Kidney capillary endothelial cell (primary cell): ENCODE results near the gene CCNG2.

Experiments used
- DNase-seq: peaks from one replicate; pipeline ENCODE4 v3.0.0-alpha.2; 2018; ENCODE audit warnings: low spot score

The CCNG2 gene

DNA sequence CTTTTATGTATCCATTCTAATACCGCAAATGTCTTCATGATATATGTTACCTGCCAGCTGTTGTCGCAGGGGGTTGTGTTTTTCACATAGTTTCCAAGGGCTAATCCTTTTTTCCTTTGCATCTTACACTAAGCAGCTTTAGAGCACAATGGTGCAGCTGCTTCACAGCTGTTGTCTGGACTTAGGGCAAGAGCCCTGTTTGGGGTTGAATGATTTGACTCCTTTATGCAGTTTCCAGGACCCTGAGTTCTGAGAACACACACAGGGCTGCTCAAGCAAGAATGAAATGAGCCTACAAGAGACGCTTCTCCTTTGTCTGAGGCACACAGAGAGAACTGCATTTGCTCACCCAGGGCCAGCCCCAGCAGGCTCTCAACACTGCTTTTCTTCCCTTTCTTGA lies 20.2 kb downstream of the CCNG2 start:
- DNase-seq, result no peak

DNA sequence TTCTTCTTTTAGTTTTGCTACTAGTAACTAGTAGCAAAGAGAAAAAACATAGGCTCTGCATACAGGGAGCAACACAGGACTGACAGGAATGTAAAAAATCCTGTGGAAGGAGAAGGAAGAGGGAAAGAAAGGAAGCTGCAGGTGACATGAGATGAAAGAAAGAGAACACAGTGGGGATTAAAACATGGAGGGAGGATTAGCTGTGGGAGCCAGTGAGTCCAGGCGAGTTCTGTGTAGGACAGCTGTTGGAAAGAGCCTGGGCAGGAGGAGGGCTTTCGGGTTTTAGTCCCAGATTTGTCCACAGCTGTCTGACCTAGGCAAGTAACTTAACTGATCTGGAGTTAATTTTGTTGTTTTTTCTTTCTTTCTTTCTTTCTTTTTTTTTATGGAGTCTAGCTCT lies 21.6 kb downstream of the CCNG2 start:
- DNase-seq, result no peak

DNA sequence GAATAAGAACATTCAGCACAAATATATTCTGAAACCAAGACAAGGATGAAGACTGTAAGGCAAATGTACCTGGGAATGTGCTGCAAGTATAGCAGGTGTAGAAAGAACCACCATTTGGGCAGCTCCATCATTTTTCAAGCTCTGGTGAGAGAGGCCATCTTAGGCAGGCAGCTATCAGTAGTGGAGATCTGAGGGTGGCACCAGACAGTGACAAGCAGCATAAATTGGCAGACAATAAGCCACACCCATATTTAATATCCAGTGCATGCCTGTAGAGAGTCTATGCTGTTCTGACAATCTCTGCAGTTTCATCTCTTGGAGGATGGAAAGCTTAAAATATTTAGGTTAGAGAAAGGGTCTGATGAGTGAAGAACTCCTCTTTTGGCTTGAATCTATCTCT lies 22.5 kb downstream of the CCNG2 start:
- no peak for DNase-seq

DNA sequence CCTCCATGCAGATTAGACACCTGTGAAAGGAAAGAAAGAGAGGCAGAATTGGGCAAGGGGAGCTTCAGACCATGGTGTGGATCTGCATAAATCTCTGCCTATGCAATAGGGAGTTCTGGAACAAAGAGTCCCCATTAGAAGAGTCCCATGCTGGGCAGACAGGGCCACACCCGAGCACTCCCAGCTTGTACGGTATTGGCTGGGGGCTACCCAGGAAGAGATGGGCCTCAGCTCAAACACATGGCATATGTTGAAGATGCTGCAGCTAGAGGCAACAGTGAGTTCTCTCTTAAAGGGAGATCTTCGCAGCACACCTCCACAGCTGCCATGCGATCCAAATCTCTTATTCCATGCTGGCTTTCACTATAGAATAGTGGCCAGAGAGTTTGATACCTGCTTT lies 24.7 kb downstream of the CCNG2 start:
- no peak for DNase-seq

DNA sequence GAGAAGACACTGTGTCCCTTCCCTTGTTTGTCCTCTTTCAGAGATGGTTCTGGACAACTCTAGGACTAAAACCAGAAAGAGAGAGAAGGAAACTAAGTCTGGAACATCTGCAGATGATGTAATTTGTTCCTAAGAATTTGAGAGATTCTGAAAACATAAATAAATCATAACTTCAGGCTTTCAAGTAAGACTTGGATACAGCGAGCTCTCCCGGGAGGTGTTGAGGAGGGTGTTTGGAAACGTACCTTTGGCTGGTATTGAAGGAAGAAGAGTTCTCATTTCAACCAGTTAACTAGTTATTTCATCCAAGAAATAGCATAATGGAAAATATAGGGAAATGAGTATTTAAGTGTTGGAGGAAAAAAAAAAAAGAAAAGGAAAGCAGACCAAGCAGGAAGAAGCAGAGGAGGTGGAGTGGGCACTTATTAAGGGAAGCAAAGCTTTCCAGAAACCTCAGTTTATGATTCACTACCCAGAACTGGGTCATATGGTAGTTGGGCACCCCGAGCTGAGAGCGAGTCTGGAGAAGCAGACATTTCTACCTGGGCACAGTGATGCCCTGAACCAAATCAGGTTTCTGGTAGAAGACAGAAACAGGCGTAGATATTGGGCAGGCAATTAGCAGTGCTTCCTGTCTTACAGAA lies 26.9 kb downstream of the CCNG2 start:
- no peak for DNase-seq

DNA sequence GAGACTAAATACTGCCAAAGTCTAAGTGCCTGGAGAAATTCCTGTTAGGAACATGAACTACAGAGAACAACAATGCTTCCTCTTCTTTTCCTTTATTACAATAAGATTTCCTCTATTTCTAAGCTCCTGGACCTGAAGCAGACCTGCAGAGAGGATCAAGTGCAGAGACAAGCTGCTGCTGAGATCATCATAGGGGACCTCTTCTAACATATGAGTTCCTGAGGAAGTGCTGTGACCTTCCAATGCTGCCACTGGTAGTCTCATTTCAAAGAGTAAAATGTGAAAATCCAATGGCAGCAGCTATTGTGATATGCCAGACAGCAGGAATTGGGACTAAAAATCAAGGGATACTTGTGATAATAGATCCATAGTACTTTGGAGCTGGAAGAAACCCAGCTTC lies 28.0 kb downstream of the CCNG2 start:
- no peak for DNase-seq

DNA sequence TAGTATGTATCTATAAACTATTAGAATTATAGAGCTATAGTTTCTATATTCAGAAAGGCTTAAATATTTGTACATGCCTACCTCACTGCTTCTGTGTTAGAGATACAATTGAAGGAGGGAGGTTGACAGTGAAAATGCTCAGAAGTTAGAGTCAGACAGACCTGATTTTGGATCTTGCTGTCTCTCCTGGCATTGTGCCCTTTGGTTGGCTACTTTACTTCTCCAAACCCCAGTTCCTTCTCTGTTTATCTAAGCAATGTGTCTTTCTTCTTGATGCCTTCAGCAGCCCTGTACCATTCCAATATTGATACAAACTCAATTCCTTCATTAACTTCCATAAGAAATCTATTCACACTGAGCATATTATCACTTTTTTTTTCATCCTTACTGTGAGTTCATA lies 28.7 kb downstream of the CCNG2 start:
- DNase-seq, result no peak

DNA sequence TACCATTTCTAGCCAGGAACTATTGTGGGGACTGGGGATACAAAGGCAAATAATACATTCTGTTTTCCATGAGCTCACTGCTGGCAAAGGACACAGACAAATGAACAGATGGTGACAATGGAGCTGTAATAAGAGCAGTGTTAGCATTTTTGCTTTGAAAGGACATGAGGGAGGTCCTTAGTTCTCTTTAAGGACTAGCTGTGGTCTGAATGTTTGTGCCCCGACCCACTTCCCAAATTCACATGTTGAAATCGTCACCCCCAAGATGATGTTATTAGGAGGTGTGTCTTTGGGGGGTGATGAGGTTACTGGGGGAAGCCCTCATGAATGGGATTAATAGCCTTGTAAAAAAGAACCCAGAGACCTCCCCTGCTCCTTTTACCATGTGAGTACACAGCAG lies 30.3 kb downstream of the CCNG2 start:
- no peak for DNase-seq

DNA sequence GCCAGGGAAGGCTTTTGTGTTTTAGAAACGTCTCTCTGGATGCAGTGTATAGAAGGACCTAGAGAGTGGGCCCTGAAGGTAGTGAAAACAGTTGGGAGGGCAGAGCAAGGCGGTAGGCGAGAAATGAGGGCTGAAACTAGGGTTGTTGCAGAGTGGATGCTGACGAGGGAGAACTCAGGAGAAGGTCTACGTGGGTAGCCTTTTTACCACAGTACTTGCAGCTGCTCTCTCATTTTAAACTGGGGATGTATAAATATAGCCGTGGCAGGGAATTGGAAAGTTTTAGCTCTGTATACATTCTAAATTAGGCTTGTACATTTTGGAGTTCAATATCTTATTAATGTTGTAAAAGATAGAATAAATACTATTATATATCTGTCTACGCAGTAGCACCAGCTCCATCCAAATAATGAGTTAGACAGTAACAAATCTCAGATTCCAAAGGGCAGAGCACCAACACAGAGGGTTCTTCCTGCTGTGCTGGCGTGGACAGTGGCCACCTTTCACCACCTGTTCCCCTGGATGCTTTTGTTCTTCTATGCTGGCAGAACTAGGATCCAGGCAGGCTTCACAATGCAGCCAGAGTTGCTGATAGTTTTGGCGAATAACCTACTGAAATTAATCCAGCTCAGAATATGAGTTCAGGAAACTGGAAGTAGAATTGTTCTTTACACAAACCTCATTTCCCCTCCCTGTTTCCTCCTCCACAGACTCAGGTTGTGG lies 31.7 kb downstream of the CCNG2 start:
- DNase-seq, result no peak

DNA sequence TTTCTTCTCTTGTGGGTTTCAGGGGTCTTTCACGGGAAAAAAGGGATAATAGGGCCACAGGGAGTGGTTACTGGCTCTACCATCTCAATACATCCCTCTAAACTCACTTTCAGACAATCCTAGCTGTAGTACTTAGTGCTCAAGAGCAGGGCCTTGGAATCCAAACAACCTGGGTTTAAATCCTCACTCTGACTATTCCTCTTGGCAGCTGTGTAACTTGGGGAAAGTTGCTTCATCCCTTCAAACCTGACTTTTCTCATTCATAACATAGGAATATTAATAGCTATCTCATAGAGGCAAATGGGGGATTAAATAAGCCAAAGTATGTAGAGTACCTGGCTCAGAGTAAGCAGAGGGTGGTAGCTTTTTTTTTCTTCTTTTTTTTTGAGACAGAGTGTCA lies 32.4 kb downstream of the CCNG2 start:
- DNase-seq, result no peak

DNA sequence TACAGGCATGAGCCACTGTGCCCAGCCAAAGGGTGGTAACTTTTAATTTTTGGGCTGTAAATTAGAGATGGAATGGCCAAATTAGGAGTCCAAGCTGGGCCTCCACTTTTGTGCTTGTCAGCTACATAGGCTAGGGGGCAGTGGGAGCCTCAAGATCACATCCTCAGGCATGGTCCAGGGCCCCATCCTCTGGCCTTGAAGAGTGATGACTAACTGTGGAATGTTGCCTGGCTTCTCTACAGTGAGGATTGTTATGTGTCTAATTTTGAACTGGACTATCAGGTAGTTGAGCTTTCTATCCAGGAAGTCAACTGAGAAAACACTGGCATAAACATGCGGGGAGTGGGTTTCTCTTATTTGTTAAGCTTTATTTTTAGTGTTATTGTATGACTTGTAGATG lies 33.0 kb downstream of the CCNG2 start:
- peak; percentile 18 for DNase-seq

DNA sequence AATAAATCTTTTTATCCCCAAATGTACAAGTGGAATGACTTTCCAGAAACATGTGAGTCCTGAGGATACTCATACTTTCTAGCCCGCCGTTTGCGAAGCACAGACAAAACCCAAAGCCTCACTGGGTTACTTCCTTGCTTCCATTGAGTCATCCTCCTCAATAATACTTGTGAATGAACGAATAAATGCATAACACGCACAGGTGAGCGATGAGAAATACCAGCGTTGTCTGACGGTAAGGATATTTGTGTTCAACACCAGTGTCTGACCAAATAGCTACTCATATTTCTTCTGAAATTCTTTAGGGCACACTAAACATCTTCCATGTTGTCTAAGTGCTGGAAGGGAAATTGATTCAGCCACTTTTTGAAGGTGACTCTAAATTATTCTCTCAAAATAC lies 36.0 kb downstream of the CCNG2 start:
- no peak for DNase-seq

DNA sequence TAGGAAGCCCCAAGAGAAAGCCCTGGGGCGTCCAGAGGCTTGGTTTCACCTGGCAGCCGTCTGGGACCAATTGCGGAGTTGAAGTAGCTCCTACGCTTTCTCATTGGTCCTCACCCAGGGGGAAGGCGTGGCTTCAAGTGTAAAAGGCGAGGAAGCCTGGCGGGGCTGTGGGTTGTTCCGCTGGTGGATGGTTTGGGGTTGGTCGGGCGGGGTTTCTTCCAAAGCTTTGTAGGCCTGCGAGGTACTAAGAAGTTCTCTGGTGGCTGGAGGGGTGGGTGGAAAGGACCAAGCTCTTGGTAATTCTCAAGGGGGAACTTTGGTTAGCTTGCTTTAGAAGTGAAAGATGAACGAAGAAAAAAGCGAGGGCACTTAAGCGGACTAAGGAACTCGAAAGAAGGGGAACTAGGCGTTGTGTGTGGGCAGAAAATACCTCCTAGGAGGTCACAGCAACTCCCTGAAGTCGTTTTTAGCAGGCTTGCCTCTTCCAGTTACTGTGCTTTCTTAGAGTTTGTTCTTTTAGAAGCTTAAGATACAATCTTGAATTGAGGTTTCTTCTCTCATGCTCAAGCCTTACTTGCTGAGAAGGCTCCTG lies 36.6 kb downstream of the CCNG2 start:
- DNase-seq, result no peak

DNA sequence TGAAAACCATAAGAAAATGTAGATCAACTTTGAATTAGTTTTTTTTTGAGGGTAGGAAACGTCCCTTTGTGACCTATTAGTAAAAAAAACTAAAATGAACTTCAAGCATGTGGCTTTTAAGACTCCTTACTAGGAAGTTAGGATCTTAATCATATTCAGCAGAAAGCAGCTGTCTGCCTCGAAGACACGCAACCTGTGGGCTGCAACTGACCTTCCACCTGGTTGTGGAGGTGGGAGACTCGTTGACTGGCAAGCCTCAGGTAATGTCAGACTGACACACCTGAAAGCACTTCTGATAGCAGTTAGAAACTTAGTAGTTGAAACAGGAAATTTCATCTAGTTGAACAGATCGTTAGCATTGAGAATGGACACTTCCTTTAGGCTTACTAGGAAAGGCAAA lies 37.4 kb downstream of the CCNG2 start:
- DNase-seq, result no peak

DNA sequence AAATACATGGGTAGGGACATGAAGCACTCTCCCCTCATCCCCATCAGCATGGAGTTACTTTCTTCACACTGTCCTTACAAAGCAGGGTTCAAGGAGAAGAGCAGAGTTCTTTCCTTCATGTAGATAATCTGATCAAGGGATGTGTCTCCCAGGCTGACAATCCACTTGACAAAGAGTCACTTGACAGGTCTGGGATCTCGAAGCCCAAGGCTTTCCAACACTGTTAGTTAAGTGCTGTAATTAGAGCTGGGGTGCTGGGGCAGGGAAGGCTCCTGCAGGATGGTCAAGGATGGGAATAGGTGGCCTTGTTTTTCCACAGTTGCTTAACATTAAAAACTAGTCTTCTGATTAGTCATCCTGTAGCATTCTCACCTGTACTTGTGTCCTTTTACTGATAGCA lies 38.0 kb downstream of the CCNG2 start:
- DNase-seq, result no peak

DNA sequence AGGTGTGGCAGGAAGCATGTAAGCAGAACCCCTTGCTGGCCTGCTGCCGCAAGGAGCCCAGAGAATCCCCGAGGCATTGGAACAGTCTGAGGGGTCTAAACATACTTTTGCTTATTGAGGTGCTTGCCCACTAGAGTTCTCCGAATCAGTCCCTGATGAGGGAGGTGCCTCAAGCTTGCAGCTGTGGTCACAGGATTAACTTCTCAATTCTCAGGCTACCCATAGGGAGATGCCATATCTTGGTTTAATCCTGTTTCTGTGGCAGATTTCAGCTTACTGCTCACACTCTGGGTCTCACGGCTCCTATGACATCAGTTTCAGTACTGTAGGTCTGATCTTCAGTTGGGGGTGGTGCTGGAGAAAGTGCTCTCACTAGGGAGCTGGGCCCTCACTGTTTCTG lies 39.9 kb downstream of the CCNG2 start:
- DNase-seq, result no peak

DNA sequence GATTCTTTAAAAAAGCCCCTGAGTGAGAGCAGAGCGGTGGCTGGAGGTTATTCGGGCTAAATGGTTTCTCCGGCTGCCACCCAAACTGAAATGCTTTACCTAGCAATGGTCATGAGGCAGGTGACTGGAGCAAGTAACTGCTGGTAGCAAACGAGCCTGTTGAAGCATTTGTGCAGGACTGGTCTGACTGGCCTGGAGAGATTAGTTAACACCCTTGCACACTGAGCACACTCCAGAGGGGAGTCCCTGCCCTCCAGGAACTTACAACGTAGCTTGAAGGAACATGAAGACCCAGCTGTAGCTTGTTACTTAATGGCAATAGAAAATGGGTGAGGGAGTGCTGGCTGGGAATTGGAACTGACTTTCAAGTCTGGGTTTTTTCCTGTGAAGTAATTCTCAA lies 40.4 kb downstream of the CCNG2 start:
- DNase-seq, result no peak

DNA sequence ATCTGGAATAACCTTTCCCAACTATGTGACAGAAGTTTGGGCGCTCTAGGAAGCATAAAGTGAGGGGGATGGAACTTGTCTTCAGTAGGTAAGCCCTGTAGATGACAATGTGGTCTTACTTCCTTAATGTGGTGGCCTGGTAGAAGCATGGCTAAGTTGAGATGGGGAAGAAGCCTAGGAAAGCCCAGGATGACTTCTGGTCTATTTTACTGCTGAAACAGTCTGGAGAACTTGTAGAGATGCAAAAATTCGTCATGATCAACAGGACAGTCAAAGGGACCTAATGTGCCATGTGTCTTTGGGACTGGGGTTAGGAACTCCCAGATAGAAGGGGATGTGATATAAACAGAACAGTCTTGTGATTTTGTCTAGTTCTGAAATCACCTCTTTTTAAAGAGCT lies 40.8 kb downstream of the CCNG2 start:
- no peak for DNase-seq

DNA sequence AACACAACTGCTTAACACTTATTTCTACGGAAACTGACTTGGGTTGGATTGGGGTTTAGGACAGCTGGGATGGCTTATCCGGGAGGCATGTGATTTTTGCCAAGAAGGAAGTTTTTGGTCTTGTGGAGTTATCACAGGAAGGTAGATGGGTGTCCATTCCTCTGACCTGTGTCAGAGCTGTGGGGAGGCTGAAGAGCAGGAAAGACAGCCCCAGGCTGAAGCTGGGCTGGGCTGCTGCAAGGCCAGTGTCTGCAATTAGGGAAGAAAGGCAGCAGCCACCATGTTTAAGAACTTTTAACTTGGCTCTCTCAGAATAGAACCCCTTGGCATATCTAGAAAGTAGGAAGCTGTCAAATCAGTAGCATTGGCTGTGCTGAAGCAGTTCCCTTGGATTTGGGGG lies 42.3 kb downstream of the CCNG2 start:
- no peak for DNase-seq

DNA sequence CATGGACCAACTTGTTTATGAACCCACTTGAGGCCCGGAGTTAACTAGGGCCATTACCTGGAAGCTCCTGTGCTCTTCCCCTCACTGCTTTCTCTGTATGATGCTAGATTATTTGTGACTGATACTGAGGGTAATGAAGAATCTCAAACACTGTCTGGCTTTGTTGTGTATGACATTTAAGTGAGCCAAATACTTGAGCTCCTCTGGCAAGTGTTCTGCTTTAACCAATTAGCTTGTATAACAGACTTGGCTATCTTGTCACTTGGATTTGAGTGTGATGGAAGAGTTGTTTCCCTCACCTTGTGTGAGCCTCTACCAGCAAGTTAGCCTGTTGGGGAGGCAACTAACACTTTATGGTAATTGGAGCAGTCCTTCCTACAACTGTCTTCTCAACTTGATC lies 42.7 kb downstream of the CCNG2 start:
- no peak for DNase-seq

DNA sequence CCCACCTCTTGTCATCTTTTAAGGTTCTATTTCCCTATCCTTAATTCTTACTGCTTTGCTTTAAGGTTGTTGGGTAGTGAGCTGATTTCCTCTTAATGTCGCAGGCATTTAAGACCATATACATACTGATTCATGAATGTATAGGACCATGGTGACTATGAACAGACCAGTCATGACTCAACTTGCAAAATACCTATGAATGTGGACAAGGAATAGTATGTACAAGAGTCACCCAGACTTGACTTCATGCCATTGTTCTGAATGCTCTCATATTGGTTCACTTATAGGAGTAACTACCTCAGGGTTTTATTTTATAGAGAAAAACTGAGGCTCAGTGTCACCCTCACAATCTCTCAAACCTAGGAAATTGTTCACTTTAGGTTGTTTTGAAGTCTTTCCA lies 44.3 kb downstream of the CCNG2 start:
- no peak for DNase-seq

DNA sequence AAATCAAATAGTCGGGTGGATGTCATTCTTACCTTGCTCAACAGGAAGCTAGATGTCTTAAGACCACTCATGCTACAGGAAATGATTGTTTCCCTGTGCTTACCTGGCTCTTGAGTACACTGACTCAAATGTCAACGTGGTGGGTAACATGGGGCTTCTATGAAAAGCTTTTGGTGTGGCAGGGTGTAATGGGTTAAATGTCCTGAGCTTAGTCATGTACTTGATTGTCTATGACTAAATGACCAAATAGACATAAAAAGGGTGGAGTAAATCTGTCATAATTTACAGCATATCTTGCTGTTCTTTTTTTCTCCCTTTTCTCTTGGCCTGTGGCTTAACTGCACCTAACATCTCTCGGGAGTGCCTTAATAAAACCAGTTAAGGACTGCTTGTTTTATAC lies 44.9 kb downstream of the CCNG2 start:
- no peak for DNase-seq

DNA sequence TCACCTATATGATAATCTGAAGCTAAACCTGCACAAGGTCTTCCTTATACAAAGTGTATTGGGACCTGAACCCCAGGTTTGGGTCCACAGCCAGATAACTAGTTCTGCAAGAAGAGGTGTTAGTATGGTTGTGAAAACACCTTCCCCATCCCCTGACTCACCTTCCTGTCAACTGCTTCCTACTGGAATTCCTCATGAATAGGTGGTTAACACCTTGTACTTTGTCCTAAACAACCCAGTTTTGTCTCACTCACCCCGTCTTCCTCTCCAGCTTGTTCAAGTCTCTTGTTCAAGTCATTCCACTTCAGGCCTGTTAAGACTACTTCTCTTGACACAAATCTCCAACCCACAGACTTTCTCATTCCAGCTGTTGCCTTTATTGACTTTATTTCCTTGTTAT lies 45.5 kb downstream of the CCNG2 start:
- no peak for DNase-seq
